ENCODE data around the gene HOXD10. TPM values are rescaled to one million over a fixed set of nuclear protein-coding genes. Genes with fewer than 3 reads are reported as not detected.

HOXD10 gene
- total and polyA plus RNA-seq, 2 of the 13 experiments (the other 11 are each of a cell fraction or from before 2014, with no cell fraction given): not detected

DNA sequence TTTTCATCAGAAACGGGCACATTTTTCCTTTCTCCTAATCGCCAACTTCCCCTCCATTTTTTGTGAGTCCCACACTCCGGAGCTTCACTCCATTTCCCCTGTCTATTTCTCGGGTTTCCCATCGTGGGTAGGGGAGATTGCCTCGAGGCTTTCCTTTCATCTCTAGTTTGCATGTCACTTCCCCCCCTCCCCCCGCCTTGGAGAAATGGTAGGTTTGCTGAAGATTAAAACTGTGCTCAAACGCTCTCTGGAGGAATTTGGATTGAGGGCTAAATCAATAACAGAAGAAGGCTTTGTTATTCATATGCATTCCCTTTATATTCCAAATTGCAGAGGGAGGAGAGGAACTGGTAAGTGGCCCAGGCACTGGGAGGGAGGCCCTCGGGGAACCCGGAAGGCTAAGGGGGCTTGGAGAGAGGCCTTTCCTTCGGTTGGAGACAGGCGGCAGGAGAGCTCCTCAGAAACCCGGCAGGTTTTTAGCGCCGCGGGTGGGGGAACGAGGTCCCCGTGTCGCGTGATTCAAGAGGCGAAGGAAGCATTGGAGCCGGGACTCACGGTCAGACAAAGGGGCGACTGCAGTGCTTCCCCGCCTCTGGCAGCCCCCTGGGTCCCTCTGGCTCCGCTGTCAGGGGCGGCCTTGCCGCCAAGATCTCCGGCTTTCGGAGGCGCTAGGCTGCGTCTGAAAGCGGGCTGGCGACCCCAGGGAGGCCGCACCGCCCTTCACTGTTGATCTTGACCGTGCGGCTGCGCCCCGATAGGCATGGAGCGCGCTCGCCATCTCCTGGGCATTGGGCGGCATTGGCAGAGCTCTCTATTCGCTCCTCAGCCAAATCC, 19.4 kb upstream of the HOXD10 start (continued):
- TF ChIP-seq, protein P1, sequence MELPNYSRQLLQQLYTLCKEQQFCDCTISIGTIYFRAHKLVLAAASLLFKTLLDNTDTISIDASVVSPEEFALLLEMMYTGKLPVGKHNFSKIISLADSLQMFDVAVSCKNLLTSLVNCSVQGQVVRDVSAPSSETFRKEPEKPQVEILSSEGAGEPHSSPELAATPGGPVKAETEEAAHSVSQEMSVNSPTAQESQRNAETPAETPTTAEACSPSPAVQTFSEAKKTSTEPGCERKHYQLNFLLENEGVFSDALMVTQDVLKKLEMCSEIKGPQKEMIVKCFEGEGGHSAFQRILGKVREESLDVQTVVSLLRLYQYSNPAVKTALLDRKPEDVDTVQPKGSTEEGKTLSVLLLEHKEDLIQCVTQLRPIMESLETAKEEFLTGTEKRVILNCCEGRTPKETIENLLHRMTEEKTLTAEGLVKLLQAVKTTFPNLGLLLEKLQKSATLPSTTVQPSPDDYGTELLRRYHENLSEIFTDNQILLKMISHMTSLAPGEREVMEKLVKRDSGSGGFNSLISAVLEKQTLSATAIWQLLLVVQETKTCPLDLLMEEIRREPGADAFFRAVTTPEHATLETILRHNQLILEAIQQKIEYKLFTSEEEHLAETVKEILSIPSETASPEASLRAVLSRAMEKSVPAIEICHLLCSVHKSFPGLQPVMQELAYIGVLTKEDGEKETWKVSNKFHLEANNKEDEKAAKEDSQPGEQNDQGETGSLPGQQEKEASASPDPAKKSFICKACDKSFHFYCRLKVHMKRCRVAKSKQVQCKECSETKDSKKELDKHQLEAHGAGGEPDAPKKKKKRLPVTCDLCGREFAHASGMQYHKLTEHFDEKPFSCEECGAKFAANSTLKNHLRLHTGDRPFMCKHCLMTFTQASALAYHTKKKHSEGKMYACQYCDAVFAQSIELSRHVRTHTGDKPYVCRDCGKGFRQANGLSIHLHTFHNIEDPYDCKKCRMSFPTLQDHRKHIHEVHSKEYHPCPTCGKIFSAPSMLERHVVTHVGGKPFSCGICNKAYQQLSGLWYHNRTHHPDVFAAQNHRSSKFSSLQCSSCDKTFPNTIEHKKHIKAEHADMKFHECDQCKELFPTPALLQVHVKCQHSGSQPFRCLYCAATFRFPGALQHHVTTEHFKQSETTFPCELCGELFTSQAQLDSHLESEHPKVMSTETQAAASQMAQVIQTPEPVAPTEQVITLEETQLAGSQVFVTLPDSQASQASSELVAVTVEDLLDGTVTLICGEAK (IDR thresholded peaks at IDR 0.05): no peak
- TF ChIP-seq, protein P1 (CRISPR knock-in tag; IDR thresholded peaks at IDR 0.05): peak; percentile 63; the same call in 1 of the 2 replicates
- TF ChIP-seq TAF1 (CRISPR knock-in tag; IDR thresholded peaks at IDR 0.05) (no peak), ZNF224 (CRISPR knock-in tag; IDR thresholded peaks at IDR 0.05) (no peak; the same call in 1 of the 2 replicates), MIER3 (CRISPR knock-in tag; IDR thresholded peaks at IDR 0.05; ENCODE audit: borderline replicate concordance) (peak; percentile 24; the same call in 1 of the 2 replicates), ONECUT2 (CRISPR knock-in tag; IDR thresholded peaks at IDR 0.05) (no peak), FOXO1 (CRISPR knock-in tag; IDR thresholded peaks at IDR 0.05) (peak; percentile 60), ZNF205 (CRISPR knock-in tag; IDR thresholded peaks at IDR 0.05) (peak; percentile 52; the same call in 1 of the 2 replicates), SAFB2 (CRISPR knock-in tag; IDR thresholded peaks at IDR 0.05; ENCODE audit: borderline replicate concordance, low read depth) (no peak), BORCS8-MEF2B (CRISPR knock-in tag; IDR thresholded peaks at IDR 0.05) (no peak), DNMT3B (CRISPR knock-in tag; conservative IDR thresholded peaks at IDR 0.05) (no peak), HMGA1 (CRISPR knock-in tag; conservative IDR thresholded peaks at IDR 0.05) (no peak), ZNF672 (CRISPR knock-in tag; IDR thresholded peaks at IDR 0.05) (no peak), HOXA3 (CRISPR knock-in tag; IDR thresholded peaks at IDR 0.05) (peak; percentile 65), REPIN1 (CRISPR knock-in tag; IDR thresholded peaks at IDR 0.05; ENCODE audit: borderline replicate concordance, low read depth) (peak; percentile 43; the same call in 1 of the 2 replicates), SALL1 (CRISPR knock-in tag; IDR thresholded peaks at IDR 0.05) (peak; percentile 70), BCL6 (CRISPR knock-in tag; IDR thresholded peaks at IDR 0.05) (peak; percentile 61), PHF21A (CRISPR knock-in tag; IDR thresholded peaks at IDR 0.05) (0 out of 2 replicates have a peak, but pooled peaks have one; percentile 33)
- TF ChIP-seq, protein P2, sequence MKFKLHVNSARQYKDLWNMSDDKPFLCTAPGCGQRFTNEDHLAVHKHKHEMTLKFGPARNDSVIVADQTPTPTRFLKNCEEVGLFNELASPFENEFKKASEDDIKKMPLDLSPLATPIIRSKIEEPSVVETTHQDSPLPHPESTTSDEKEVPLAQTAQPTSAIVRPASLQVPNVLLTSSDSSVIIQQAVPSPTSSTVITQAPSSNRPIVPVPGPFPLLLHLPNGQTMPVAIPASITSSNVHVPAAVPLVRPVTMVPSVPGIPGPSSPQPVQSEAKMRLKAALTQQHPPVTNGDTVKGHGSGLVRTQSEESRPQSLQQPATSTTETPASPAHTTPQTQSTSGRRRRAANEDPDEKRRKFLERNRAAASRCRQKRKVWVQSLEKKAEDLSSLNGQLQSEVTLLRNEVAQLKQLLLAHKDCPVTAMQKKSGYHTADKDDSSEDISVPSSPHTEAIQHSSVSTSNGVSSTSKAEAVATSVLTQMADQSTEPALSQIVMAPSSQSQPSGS (CRISPR knock-in tag; IDR thresholded peaks at IDR 0.05): no peak

Measured in HepG2 (cell line).